ENCODE measurements around the gene RIPK4.

GRCh38 chr21:41749286-41749685, 17.6 kb downstream of the RIPK4 start:
- TF ChIP-seq, protein P1, sequence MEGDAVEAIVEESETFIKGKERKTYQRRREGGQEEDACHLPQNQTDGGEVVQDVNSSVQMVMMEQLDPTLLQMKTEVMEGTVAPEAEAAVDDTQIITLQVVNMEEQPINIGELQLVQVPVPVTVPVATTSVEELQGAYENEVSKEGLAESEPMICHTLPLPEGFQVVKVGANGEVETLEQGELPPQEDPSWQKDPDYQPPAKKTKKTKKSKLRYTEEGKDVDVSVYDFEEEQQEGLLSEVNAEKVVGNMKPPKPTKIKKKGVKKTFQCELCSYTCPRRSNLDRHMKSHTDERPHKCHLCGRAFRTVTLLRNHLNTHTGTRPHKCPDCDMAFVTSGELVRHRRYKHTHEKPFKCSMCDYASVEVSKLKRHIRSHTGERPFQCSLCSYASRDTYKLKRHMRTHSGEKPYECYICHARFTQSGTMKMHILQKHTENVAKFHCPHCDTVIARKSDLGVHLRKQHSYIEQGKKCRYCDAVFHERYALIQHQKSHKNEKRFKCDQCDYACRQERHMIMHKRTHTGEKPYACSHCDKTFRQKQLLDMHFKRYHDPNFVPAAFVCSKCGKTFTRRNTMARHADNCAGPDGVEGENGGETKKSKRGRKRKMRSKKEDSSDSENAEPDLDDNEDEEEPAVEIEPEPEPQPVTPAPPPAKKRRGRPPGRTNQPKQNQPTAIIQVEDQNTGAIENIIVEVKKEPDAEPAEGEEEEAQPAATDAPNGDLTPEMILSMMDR (IDR thresholded peaks at IDR 0.05): no peak
- TF ChIP-seq POLR2AphosphoS5 (IDR thresholded peaks at IDR 0.05; ENCODE audit: low read depth, low read length) (no peak), SIN3A (IDR thresholded peaks at IDR 0.05; ENCODE audit: borderline replicate concordance, insufficient read depth, low read depth, low read length) (no peak), REST (IDR thresholded peaks at IDR 0.05; ENCODE audit: insufficient read depth in 1 of 2, low read depth in 2 of 2, low read length in 1 of 2) (no peak), TCF7L2 (IDR thresholded peaks at IDR 0.05; ENCODE audit: low read depth, low read length) (no peak)

All from Panc1 (cell line).